PC-3 (cell line): ENCODE data around the gene PLCD1.

Experiments used
- EZH2 ChIP-seq: fragments of 300-600 bp; sonication (generic); IDR thresholded peaks from one replicate; pipeline ENCODE4 v1.6.1; 2017; ENCODE audit warnings: antibody characterized with exemption, mild to moderate bottlenecking, low read length; ENCODE audit not compliant: unreplicated experiment
- EZH2phosphoT487 ChIP-seq: fragments of 300-600 bp; sonication (generic); IDR thresholded peaks from 2 replicates; pipeline ENCODE4 v1.6.1; 2018; ENCODE audit warnings: mild to moderate bottlenecking, antibody characterized with exemption, low read length, borderline replicate concordance
- TF ChIP-seq, protein P1 (sequence below): fragments of 300-600 bp; sonication (generic); conservative IDR thresholded peaks from 2 replicates; pipeline ENCODE4 v1.5.1; 2017; ENCODE audit warnings: antibody characterized with exemption, low read depth, mild to moderate bottlenecking, low read length

GRCh38 chr3:38032328-38032865, 3.0 kb upstream of the PLCD1 start:
- TF ChIP-seq, protein P1, sequence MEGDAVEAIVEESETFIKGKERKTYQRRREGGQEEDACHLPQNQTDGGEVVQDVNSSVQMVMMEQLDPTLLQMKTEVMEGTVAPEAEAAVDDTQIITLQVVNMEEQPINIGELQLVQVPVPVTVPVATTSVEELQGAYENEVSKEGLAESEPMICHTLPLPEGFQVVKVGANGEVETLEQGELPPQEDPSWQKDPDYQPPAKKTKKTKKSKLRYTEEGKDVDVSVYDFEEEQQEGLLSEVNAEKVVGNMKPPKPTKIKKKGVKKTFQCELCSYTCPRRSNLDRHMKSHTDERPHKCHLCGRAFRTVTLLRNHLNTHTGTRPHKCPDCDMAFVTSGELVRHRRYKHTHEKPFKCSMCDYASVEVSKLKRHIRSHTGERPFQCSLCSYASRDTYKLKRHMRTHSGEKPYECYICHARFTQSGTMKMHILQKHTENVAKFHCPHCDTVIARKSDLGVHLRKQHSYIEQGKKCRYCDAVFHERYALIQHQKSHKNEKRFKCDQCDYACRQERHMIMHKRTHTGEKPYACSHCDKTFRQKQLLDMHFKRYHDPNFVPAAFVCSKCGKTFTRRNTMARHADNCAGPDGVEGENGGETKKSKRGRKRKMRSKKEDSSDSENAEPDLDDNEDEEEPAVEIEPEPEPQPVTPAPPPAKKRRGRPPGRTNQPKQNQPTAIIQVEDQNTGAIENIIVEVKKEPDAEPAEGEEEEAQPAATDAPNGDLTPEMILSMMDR, result no peak
- TF ChIP-seq EZH2 (no peak), EZH2phosphoT487 (no peak)
